ENCODE data around the gene KDELR1. TPM values are rescaled to one million over a fixed set of nuclear protein-coding genes. Genes with fewer than 3 reads are reported as not detected.

The KDELR1 gene
- total RNA-seq, 4 donors from 2014 or later, result 77.3 to 94.1 (median 87.7) TPM

DNA sequence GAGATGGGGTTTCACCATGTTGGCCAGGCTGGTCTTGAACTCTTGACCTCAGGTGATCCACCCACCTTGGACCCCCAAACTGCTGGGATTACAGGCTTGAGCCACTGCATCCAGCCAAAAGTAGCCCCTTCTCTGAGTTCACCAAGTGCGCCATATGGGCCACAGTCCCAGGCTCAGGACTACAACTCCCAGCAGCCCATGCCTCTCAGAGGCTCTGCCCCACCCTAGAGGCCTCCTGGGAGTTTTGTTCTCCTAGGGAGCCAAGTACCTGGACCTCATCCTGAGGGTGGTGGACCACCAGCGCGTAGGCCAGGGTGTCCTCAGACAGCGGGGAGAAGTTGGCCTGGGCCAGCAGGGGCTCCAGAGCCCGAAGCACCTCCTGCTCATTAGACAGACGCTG lies 46.5 kb downstream of the KDELR1 start:
- WGBS, result 98% methylated on average over 5 of the region's 6 CpGs
- Histone ChIP-seq H3K9me3 (no peaks in the 10 kb centered on the region), H3K36me3 (no peaks in the 10 kb centered on the region), H3K27ac (no peak overlapping the region), H3K4me3 (no peak overlapping the region), H3K4me1 (peaks cover 4% of the 10 kb centered on the region), H3K27me3 (no peaks in the 10 kb centered on the region)
- DNase-seq (ENCODE audit: low spot score in 2 of 2), result no peak
- TF ChIP-seq POLR2AphosphoS5 (IDR thresholded peaks at IDR 0.05) (no peak), POLR2A (IDR thresholded peaks at IDR 0.05) (no peak), EP300 (IDR thresholded peaks at IDR 0.05) (no peak)
- TF ChIP-seq, protein P1, sequence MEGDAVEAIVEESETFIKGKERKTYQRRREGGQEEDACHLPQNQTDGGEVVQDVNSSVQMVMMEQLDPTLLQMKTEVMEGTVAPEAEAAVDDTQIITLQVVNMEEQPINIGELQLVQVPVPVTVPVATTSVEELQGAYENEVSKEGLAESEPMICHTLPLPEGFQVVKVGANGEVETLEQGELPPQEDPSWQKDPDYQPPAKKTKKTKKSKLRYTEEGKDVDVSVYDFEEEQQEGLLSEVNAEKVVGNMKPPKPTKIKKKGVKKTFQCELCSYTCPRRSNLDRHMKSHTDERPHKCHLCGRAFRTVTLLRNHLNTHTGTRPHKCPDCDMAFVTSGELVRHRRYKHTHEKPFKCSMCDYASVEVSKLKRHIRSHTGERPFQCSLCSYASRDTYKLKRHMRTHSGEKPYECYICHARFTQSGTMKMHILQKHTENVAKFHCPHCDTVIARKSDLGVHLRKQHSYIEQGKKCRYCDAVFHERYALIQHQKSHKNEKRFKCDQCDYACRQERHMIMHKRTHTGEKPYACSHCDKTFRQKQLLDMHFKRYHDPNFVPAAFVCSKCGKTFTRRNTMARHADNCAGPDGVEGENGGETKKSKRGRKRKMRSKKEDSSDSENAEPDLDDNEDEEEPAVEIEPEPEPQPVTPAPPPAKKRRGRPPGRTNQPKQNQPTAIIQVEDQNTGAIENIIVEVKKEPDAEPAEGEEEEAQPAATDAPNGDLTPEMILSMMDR (IDR thresholded peaks at IDR 0.05), result no peak

DNA sequence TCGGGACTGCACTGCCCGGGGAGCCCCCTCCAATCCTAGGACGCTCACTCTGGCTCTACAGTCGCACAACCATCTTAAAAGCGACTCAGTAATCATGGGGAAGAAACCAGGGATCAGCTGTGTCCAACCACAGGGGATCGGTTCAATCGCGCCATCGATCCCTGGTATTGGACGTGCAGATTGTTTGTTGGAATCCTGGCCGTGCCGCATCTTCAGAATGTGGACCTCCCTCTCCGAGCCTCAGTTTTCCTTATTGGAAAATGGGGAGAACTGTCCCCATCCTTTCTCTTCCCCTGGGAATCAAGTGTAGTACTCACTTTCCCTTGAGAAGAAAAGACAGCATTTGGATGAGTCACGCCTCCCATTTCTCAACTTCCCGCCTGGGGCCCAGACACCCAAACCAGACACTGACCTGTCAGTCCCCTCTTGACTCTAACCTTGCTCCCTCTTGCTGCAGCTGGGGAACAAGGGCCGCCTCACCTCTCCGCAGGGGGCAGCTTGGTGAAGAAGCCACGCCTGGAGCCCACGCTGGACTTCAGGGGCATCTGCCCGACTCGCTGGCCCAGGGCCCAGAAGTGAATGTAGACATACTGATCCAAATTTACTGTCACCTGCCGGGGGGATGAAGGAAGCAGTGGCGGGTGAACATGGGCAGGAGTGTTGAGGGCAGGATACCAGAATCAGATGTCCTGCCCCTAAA lies 48.4 kb downstream of the KDELR1 start:
- peaks cover 4% of the 10 kb centered on the region for H3K4me1 ChIP-seq
- H3K4me3 ChIP-seq, result no peak overlapping the region
- H3K36me3 ChIP-seq, result no peaks in the 10 kb centered on the region
- no peaks in the 10 kb centered on the region for H3K27me3 ChIP-seq
- TF ChIP-seq EP300 (IDR thresholded peaks at IDR 0.05) (no peak), POLR2AphosphoS5 (IDR thresholded peaks at IDR 0.05) (no peak)
- H3K27ac ChIP-seq, result no peak overlapping the region
- H3K9me3 ChIP-seq, result no peaks in the 10 kb centered on the region
- 93% methylated on average over 23 of the region's 23 CpGs for WGBS
- DNase-seq (ENCODE audit: low spot score in 2 of 2), result no peak

DNA sequence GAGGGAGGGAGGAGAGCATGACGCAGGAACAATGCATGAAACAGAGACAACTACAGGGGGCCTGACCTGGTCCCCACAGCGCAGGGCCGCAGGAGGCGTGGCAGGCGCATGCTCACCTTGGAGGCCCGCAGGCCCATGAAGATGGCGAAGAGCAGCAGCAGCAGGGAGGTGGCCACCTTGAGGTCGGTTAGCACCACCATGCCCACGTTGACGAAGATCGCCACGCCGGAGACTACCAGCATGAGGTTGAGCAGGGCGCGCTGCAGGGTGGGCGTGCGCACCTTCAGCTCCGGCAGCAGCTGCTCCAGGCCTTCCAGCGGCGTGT lies 49.0 kb downstream of the KDELR1 start:
- Histone ChIP-seq H3K27ac (no peak overlapping the region), H3K4me1 (peaks cover 4% of the 10 kb centered on the region), H3K4me3 (no peak overlapping the region), H3K9me3 (no peaks in the 10 kb centered on the region), H3K27me3 (no peaks in the 10 kb centered on the region), H3K36me3 (no peaks in the 10 kb centered on the region)
- no peak for TF ChIP-seq POLR2A (IDR thresholded peaks at IDR 0.05)
- no peak for TF ChIP-seq POLR2AphosphoS5 (IDR thresholded peaks at IDR 0.05)
- TF ChIP-seq, protein P1 (IDR thresholded peaks at IDR 0.05), result no peak
- TF ChIP-seq EP300 (IDR thresholded peaks at IDR 0.05), result no peak
- no peak for DNase-seq (ENCODE audit: low spot score in 2 of 2)
- WGBS, result 92% methylated on average over 6 of the region's 20 CpGs

DNA sequence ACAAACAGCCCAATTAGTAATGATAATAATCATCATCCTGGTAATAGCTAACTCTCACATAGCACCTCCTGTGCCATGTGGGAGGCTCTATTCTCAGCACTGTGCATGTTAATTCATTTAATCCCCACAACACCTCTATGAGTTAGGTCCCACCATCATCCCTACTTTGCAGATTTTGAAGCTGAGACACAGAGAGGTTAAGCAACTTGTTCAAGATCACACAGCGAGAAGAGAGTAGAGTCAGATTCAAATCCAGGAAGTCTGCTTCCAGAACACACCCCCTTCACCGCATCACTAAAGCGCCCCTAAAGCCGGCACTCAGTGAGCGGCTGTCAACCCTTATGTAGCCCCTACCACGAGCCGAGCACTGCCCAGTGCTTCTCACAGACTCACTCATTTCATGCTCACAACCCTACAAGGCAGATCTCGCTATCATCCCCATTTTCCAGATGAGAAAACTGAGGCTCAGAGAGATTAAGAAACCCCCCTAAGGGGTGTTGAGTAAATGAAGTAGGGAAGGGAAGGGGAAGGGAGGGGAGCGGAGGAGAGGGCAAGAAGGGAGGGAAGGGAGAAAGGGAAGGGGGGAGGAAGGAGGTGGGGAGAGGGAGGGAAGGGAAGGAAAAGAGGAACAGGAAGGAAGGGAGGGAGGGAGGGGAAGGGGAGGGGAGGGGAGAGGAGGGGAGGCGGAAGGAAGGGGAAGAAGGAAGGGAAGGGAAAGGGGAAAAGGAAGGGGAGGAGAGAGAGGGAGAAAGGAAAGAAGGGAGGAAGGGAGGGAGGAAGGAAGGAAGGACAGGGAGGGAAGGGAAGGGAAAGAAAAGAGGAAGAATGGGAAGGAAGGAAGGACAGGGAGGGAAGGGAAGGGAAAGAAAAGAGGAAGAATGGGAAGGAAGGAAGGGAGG lies 49.6 kb downstream of the KDELR1 start:
- no peak for DNase-seq (ENCODE audit: low spot score in 2 of 2)
- no peaks in the 10 kb centered on the region for H3K36me3 ChIP-seq
- no peaks in the 10 kb centered on the region for H3K9me3 ChIP-seq
- 93% methylated on average over 10 of the region's 10 CpGs for WGBS
- H3K4me3 ChIP-seq, result no peak overlapping the region
- no peaks in the 10 kb centered on the region for H3K27me3 ChIP-seq
- no peak overlapping the region for H3K27ac ChIP-seq
- H3K4me1 ChIP-seq, result peaks cover 4% of the 10 kb centered on the region
- TF ChIP-seq EP300 (IDR thresholded peaks at IDR 0.05) (no peak), POLR2AphosphoS5 (IDR thresholded peaks at IDR 0.05) (no peak), POLR2A (IDR thresholded peaks at IDR 0.05) (no peak)
- TF ChIP-seq, protein P1 (IDR thresholded peaks at IDR 0.05), result no peak

DNA sequence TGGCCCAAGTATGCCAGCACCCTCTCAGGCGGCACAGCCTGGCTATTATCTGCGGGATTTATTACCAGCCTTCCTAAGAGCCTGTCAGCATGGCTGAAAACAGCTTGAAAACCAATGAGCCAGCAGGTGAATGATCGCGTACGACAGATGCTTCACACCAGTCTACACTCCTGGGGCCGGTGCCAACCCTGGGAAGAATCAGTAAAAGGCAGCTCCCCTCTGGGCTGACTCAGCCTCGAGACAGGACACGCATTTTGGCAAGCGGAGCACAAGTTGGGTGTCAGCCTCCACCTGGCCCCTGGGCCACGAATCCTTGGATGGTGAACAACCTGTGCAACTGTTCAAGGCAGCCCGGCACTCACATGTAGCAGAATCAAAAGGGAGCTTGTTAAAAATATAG lies 50.4 kb downstream of the KDELR1 start:
- Histone ChIP-seq H3K4me3 (no peak overlapping the region), H3K36me3 (no peaks in the 10 kb centered on the region), H3K9me3 (no peaks in the 10 kb centered on the region), H3K27me3 (no peaks in the 10 kb centered on the region), H3K27ac (no peak overlapping the region), H3K4me1 (peaks cover 4% of the 10 kb centered on the region)
- WGBS, result 73% methylated on average over 11 of the region's 11 CpGs
- DNase-seq (ENCODE audit: low spot score in 2 of 2), result no peak
- TF ChIP-seq POLR2AphosphoS5 (IDR thresholded peaks at IDR 0.05) (no peak), POLR2A (IDR thresholded peaks at IDR 0.05) (no peak)
- TF ChIP-seq, protein P1 (IDR thresholded peaks at IDR 0.05), result no peak
